Endothelial cell of umbilical vein (primary cell): ENCODE results near the gene RAD18. TPM values are rescaled to one million over a fixed set of nuclear protein-coding genes. Genes with fewer than 3 reads are reported as not detected.

Experiments
- BruUV-seq: library from RNA; stranded (reverse); fragments of 400-500 nt; replicated peaks from 2 replicates; lab custom pipeline; 2021; lab: Mats Ljungman, UMichigan
- CTCF ChIA-PET: fragments of 300-600, 350-600 bp; sonication (Branson Sonifier 250); formaldehyde crosslinking; loops from one replicate; lab custom pipeline; 2021; ENCODE audit warnings: antibody characterized with exemption, inconsistent platforms; lab: Charles Lee
- POLR2A ChIA-PET: fragments of 300-600, 350-600 bp; sonication (Branson Sonifier 250); formaldehyde crosslinking; loops from one replicate; lab custom pipeline; 2021; ENCODE audit warnings: antibody characterized with exemption, inconsistent platforms; lab: Charles Lee
- DNase-seq: peaks from one replicate; pipeline ENCODE4 v3.0.0-alpha.2; 2011; ENCODE audit warnings: low read depth, low spot score
- FAIRE-seq: peaks from 2 replicates; lab custom pipeline; 2011; peaks lifted over from hg19 to GRCh38; lab: Jason Lieb, UNC
- H2AFZ ChIP-seq: 2 replicates; pipeline ENCODE4 v1.6.0; 2012; ENCODE audit warnings: low read depth, low read length, control low read depth, inconsistent platforms
- H3K27ac ChIP-seq: 2 replicates; pipeline ENCODE4 v1.5.1; 2011; ENCODE audit warnings: low read depth, mild to moderate bottlenecking, control low read depth, low read length, moderate library complexity; ENCODE audit not compliant: insufficient read depth
- H3K27me3 ChIP-seq, 2 experiments: 2 replicates each; pipeline versions ENCODE4 v1.6.0 to v1.6.1; 2011; ENCODE audit warnings: low read length in 2 of 2, mixed read lengths in 1 of 2; ENCODE audit not compliant: control insufficient read depth in 2 of 2, insufficient read depth in 2 of 2
- H3K36me3 ChIP-seq, 2 experiments: 2 replicates in 1 of 2; 3 replicates in 1 of 2; pipeline ENCODE4 v1.5.1; 2011; ENCODE audit warnings: low read length in 2 of 2, mild to moderate bottlenecking in 1 of 2, moderate library complexity in 1 of 2; ENCODE audit not compliant: control insufficient read depth in 2 of 2, insufficient read depth in 2 of 2; ENCODE audit errors: extremely low read depth in 1 of 2
- H3K4me1 ChIP-seq: 3 replicates; pipeline ENCODE4 v1.5.1; 2011; ENCODE audit warnings: mild to moderate bottlenecking, low read length; ENCODE audit not compliant: control insufficient read depth, insufficient read depth; ENCODE audit errors: extremely low read depth
- H3K4me2 ChIP-seq: 2 replicates; pipeline ENCODE4 v1.6.1; 2011; ENCODE audit warnings: low read length, control low read depth, mixed read lengths; ENCODE audit not compliant: insufficient read depth
- H3K4me3 ChIP-seq, 3 experiments: fragments of 200-600 bp in 1 of 3; sonication (generic), shearing (Covaris generic) in 1 of 3; replicated peaks in 1 of 3; 2 replicates each; pipeline ENCODE4 v1.5.1; 2011 to 2016; ENCODE audit warnings: control low read depth in 3 of 3, low read length in 3 of 3, mild to moderate bottlenecking in 2 of 3, inconsistent platforms in 1 of 3, low read depth in 1 of 3, moderate library complexity in 1 of 3; ENCODE audit not compliant: insufficient read depth in 1 of 3
- H3K79me2 ChIP-seq: 2 replicates; pipeline ENCODE4 v1.6.0; 2012; ENCODE audit warnings: low read length, inconsistent platforms; ENCODE audit not compliant: control insufficient read depth, insufficient read depth
- H3K9ac ChIP-seq: replicated peaks from 2 replicates; pipeline ENCODE3; 2011; ENCODE audit warnings: low read length, control low read depth; ENCODE audit not compliant: insufficient read depth; ENCODE audit errors: extremely low read depth
- H3K9me1 ChIP-seq: replicated peaks from 3 replicates; pipeline ENCODE4 v1.6.0; 2011; ENCODE audit warnings: mild to moderate bottlenecking, low read length; ENCODE audit not compliant: control insufficient read depth, insufficient read depth; ENCODE audit errors: extremely low read depth
- H3K9me3 ChIP-seq: replicated peaks from 2 replicates; pipeline ENCODE4 v1.5.1; 2012; ENCODE audit warnings: low read length, inconsistent platforms; ENCODE audit not compliant: control insufficient read depth, insufficient read depth
- H4K20me1 ChIP-seq: replicated peaks from 2 replicates; pipeline ENCODE3; 2011; ENCODE audit warnings: mild to moderate bottlenecking, low read length; ENCODE audit not compliant: control insufficient read depth, insufficient read depth; ENCODE audit errors: extremely low read depth
- CTCF ChIP-seq, 2 donors: IDR thresholded peaks; 1 replicate in 1 of 2; 2 replicates in 1 of 2; pipeline ENCODE4 v1.5.1; 2011; ENCODE audit warnings: low read length in 2 of 2, mild to moderate bottlenecking in 2 of 2, moderate library complexity in 2 of 2, control low read depth in 1 of 2, inconsistent platforms in 1 of 2, low read depth in 1 of 2; ENCODE audit not compliant: insufficient read depth in 1 of 2; ENCODE audit errors: extremely low read depth in 1 of 2
- EZH2 ChIP-seq: IDR thresholded peaks from 2 replicates; pipeline ENCODE4 v1.6.1; 2012; ENCODE audit warnings: borderline replicate concordance, low read depth, mild to moderate bottlenecking, moderate library complexity, low read length, inconsistent platforms; ENCODE audit not compliant: severe bottlenecking
- FOS ChIP-seq: IDR thresholded peaks from 2 replicates; pipeline ENCODE4 v1.6.1; 2011; ENCODE audit warnings: mild to moderate bottlenecking, low read length, moderate library complexity, borderline replicate concordance; ENCODE audit not compliant: insufficient read depth
- GATA2 ChIP-seq: IDR thresholded peaks from 2 replicates; pipeline ENCODE4 v1.7.0; 2011; ENCODE audit warnings: low read depth, mild to moderate bottlenecking, moderate library complexity, mixed read lengths, low read length; ENCODE audit not compliant: insufficient read length, insufficient read depth
- JUN ChIP-seq: IDR thresholded peaks from 2 replicates; pipeline ENCODE4 v1.6.1; 2011; ENCODE audit warnings: borderline replicate concordance, low read depth; ENCODE audit not compliant: insufficient read length, insufficient read depth
- MAX ChIP-seq: IDR thresholded peaks from 2 replicates; pipeline ENCODE4 v1.6.1; 2011; ENCODE audit not compliant: insufficient read depth, insufficient read length
- MYC ChIP-seq: IDR thresholded peaks from one replicate; pipeline ENCODE4 v1.6.1; 2011; ENCODE audit warnings: mild to moderate bottlenecking, low read depth, low read length
- POLR2A ChIP-seq: IDR thresholded peaks from 2 replicates; pipeline ENCODE4 v1.6.1; 2012; ENCODE audit warnings: low read depth, mild to moderate bottlenecking, control low read depth, low read length
- POLR2AphosphoS5 ChIP-seq: IDR thresholded peaks from 2 replicates; pipeline ENCODE4 v1.6.1; 2012; ENCODE audit warnings: low read depth, mild to moderate bottlenecking, control low read depth, low read length, moderate library complexity; ENCODE audit not compliant: insufficient read depth
- dilution Hi-C: fragments of 300-500 bp; cut with MboI; formaldehyde crosslinking; loops from one replicate; pipeline ENCODE4 v1.15.0; 2019; ENCODE audit warnings: low sequenced_read_pairs; ENCODE audit not compliant: extremely low pct_ligation_motif_present
- intact Hi-C: fragments of 100-400 bp; cut with micrococcal nuclease; formaldehyde crosslinking; loops from one replicate; pipeline ENCODE4 v1.10.0; 2022
- polyA plus RNA-seq, 4 experiments: library from polyadenylated mRNA; depleted of rRNA in 3 of 4; stranded (reverse) in 3 of 4; unstranded in 1 of 4; fragments of >200 nt; gene quantifications; 2 replicates each; pipeline versions ENCODE4 v1.2.1 to v1.2.3, GENCODE V29; 2011 to 2012; ENCODE audit warnings: missing spikeins in 1 of 4
- total RNA-seq: library from RNA; stranded (reverse); gene quantifications from 2 replicates; pipeline ENCODE4 v1.2.3, GENCODE V29; 2021

RAD18 gene
- total and polyA plus RNA-seq, 2 donors (not counting 3 experiments of a cell fraction or from before 2014, with no cell fraction given): 7.9 to 23.8 TPM

- BruUV-seq: no TSS peak
- dilution Hi-C loops: no loop called here
- CTCF ChIA-PET: interaction anchor here (0.9 to 5.1 kb wide), 12 partner anchors 8 to 319 kb away, joined by 3 to 86 read pairs (median 8); partner anchors contain the start of gene OXTR
- FAIRE-seq (no peak), DNase-seq (no peak)
- intact Hi-C loops: loop anchor here (1.0 kb wide), 3 partner anchors 18 to 313 kb away; no protein-coding TSS in a partner anchor
- no peak overlapping the region for H3K9ac ChIP-seq
- no peaks in the 10 kb centered on the region for H3K9me1 ChIP-seq
- H3K36me3 ChIP-seq: no peaks in the 10 kb centered on the region
- no peaks in the 10 kb centered on the region for H3K4me1 ChIP-seq
- H3K27ac ChIP-seq: no peak overlapping the region
- TF ChIP-seq MYC: no peak
- TF ChIP-seq EZH2: no peak
- no peak for TF ChIP-seq GATA2
- no peak for TF ChIP-seq JUN
- no peak for TF ChIP-seq POLR2AphosphoS5
- TF ChIP-seq MAX: no peak
- TF ChIP-seq CTCF (IDR thresholded peaks at IDR 0.05; ENCODE audit: extremely low read depth in 1 of 2, insufficient read depth in 1 of 2, low read depth in 1 of 2, low read length in 2 of 2): no peak
- no peak for TF ChIP-seq POLR2A
- TF ChIP-seq FOS: no peak
- POLR2A ChIA-PET: no interaction called here
- no peak overlapping the region for H2AFZ ChIP-seq
- no peak overlapping the region for H3K4me3 ChIP-seq
- H3K9me3 ChIP-seq: no peaks in the 10 kb centered on the region
- no peaks in the 10 kb centered on the region for H4K20me1 ChIP-seq
- no peaks in the 10 kb centered on the region for H3K27me3 ChIP-seq
- H3K4me2 ChIP-seq: no peak overlapping the region
- H3K79me2 ChIP-seq: no peaks in the 10 kb centered on the region
These were observed 25.7 kb upstream of the RAD18 start for GRCh38 chr3:8988791-8989558.
